ENCODE data around the gene PIANP.

- TF ChIP-seq CTCF (IDR thresholded peaks at IDR 0.05) (no peak), POLR2A (IDR thresholded peaks at IDR 0.05) (no peak)
These were observed 608 bp upstream of the PIANP start for GRCh38 chr12:6701078-6701768.
